DND-41 (cell line): ENCODE data around the gene ZNF142.
A peak's percentile ranks its signal among the peaks of the same experiment; 100 is the strongest.

ENCODE experiments used
- ATAC-seq: fragments of 200-7000 bp; cut with Tn5 transposase; 3 replicates; pipeline ENCODE4 v1.9.1; 2021; ENCODE audit warnings: low read depth; ENCODE audit not compliant: insufficient read depth
- DNase-seq: peaks from one replicate; pipeline ENCODE4 v3.0.0-alpha.2; 2020
- H2AFZ ChIP-seq: 2 replicates; pipeline ENCODE4 v1.6.0; 2012; ENCODE audit warnings: low read depth, low read length
- H3K27ac ChIP-seq: 2 replicates; pipeline ENCODE4 v1.5.1; 2012; ENCODE audit warnings: low read length, inconsistent platforms
- H3K27me3 ChIP-seq: fragments of 200-600 bp; sonication (generic); 2 replicates; pipeline ENCODE4 v1.6.0; 2012; ENCODE audit warnings: low read length, mild to moderate bottlenecking, inconsistent platforms; ENCODE audit not compliant: insufficient read depth, poor library complexity
- H3K36me3 ChIP-seq: 2 replicates; pipeline ENCODE4 v1.5.1; 2012; ENCODE audit warnings: low read length, inconsistent platforms; ENCODE audit not compliant: insufficient read depth
- H3K4me1 ChIP-seq: 2 replicates; pipeline ENCODE4 v1.5.1; 2012; ENCODE audit warnings: mild to moderate bottlenecking, low read length; ENCODE audit not compliant: insufficient read depth
- H3K4me2 ChIP-seq: 2 replicates; pipeline ENCODE4 v1.6.0; 2012; ENCODE audit warnings: mild to moderate bottlenecking, moderate library complexity, low read length, inconsistent platforms; ENCODE audit not compliant: insufficient read depth
- H3K4me3 ChIP-seq, 2 experiments: fragments of 200-600 bp in 1 of 2; shearing (Covaris generic) in 1 of 2; 2 replicates each; pipeline ENCODE4 v1.5.1; 2012 to 2016; ENCODE audit warnings: inconsistent platforms in 2 of 2, low read length in 2 of 2, mild to moderate bottlenecking in 2 of 2, low read depth in 1 of 2, moderate library complexity in 1 of 2
- H3K79me2 ChIP-seq: 2 replicates; pipeline ENCODE4 v1.6.0; 2012; ENCODE audit warnings: low read length, inconsistent platforms; ENCODE audit not compliant: insufficient read depth
- H3K9ac ChIP-seq: 2 replicates; pipeline ENCODE4 v1.6.0; 2012; ENCODE audit warnings: low read depth, mild to moderate bottlenecking, inconsistent platforms, low read length, moderate library complexity
- H3K9me3 ChIP-seq: 2 replicates; pipeline ENCODE4 v1.5.1; 2012; ENCODE audit warnings: low read length, moderate library complexity, mild to moderate bottlenecking, inconsistent platforms; ENCODE audit not compliant: insufficient read depth, severe bottlenecking
- H4K20me1 ChIP-seq: 2 replicates; pipeline ENCODE4 v1.6.0; 2012; ENCODE audit warnings: low read length; ENCODE audit not compliant: insufficient read depth
- EZH2 ChIP-seq: IDR thresholded peaks from 3 replicates; pipeline ENCODE4 v1.6.1; 2012; ENCODE audit warnings: borderline replicate concordance, low read depth, mild to moderate bottlenecking, moderate library complexity, low read length, inconsistent platforms; ENCODE audit not compliant: severe bottlenecking
- TF ChIP-seq, protein P1 (sequence below): IDR thresholded peaks from 2 replicates; pipeline ENCODE4 v1.5.1; 2012; ENCODE audit warnings: borderline replicate concordance, low read length, moderate library complexity, mild to moderate bottlenecking; ENCODE audit not compliant: poor library complexity, severe bottlenecking; ENCODE audit errors: extremely low read depth

The ZNF142 gene, protein sequence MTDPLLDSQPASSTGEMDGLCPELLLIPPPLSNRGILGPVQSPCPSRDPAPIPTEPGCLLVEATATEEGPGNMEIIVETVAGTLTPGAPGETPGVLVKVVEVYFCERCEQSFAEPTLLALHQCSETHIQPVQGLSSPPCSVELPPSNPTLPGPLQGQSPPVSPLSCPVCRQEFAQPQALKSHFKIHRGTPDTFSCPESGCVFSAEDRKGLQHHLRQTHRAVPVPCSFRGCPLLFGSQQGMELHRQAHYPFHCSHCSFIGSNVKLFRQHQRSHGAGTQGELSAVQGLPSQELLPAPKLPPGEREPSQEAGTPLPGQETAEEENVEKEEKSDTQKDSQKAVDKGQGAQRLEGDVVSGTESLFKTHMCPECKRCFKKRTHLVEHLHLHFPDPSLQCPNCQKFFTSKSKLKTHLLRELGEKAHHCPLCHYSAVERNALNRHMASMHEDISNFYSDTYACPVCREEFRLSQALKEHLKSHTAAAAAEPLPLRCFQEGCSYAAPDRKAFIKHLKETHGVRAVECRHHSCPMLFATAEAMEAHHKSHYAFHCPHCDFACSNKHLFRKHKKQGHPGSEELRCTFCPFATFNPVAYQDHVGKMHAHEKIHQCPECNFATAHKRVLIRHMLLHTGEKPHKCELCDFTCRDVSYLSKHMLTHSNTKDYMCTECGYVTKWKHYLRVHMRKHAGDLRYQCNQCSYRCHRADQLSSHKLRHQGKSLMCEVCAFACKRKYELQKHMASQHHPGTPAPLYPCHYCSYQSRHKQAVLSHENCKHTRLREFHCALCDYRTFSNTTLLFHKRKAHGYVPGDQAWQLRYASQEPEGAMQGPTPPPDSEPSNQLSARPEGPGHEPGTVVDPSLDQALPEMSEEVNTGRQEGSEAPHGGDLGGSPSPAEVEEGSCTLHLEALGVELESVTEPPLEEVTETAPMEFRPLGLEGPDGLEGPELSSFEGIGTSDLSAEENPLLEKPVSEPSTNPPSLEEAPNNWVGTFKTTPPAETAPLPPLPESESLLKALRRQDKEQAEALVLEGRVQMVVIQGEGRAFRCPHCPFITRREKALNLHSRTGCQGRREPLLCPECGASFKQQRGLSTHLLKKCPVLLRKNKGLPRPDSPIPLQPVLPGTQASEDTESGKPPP (N-terminal part only)

DNA sequence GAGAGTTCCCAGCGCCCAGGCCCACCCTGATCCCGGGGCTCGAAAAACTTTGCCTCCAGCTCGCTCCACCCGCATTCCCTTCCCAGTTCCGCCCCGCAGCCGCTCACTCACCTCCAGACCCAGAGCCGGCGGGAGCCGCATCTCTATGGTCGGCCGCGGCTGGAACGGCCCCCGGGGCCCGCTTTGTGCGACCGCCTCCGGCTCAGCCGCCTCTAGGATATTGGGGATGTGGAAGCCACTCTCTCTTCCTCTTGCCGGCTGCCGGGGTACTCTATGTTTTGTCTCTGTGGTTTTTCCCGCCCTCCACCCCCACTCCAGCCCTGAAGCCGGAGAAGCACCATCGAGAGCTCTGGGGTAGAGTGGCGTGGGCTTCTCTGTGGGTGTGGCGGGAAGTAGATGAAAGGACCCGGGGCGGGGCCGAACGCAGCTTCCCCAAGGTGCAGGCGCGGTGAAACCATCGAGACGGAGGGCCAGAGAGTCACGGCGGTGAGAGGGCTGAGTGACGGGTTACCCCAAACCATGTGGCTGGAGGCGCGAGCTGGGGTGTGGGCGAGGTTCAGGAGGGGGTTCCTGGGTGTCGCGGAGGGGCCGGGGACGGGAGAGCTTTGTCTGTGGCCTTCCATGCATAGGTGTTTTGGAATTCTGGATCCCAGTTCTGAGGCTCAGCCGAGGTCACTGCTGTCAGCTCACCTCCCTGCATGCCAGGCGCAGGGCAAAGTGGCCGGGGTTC lies at the start of gene ZNF142, which contains the start of gene BCS1L:
ZNF142 (minus strand) TSS at position 366 of the 730 bp plus-strand sequence. CDS start 3,194 bp downstream, outside the sequence.
BCS1L (plus strand) TSS at position 426 of the 730 bp plus-strand sequence. CDS start 1,305 bp downstream, outside the sequence.
- Histone ChIP-seq H3K27me3 (no peaks in the 10 kb centered on the region), H2AFZ (peak within 1 kb of the TSS; percentile 92), H3K36me3 (peaks cover 71% of the 10 kb centered on the region), H3K4me3 (peak within 1 kb of the TSS; percentile 77 to 81), H4K20me1 (no peaks in the 10 kb centered on the region; the same call in none of the 2 replicates), H3K4me2 (peak within 1 kb of the TSS; percentile 94), H3K4me1 (peaks cover 41% of the 10 kb centered on the region), H3K9me3 (no peaks in the 10 kb centered on the region), H3K27ac (peak within 1 kb of the TSS; percentile 74), H3K79me2 (peaks cover 39% of the 10 kb centered on the region), H3K9ac (peak within 1 kb of the TSS; percentile 74)
- ATAC-seq (peak; percentile 97), DNase-seq (peak; percentile 96)
- TF ChIP-seq, protein P1, sequence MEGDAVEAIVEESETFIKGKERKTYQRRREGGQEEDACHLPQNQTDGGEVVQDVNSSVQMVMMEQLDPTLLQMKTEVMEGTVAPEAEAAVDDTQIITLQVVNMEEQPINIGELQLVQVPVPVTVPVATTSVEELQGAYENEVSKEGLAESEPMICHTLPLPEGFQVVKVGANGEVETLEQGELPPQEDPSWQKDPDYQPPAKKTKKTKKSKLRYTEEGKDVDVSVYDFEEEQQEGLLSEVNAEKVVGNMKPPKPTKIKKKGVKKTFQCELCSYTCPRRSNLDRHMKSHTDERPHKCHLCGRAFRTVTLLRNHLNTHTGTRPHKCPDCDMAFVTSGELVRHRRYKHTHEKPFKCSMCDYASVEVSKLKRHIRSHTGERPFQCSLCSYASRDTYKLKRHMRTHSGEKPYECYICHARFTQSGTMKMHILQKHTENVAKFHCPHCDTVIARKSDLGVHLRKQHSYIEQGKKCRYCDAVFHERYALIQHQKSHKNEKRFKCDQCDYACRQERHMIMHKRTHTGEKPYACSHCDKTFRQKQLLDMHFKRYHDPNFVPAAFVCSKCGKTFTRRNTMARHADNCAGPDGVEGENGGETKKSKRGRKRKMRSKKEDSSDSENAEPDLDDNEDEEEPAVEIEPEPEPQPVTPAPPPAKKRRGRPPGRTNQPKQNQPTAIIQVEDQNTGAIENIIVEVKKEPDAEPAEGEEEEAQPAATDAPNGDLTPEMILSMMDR = no peak
- no peak for TF ChIP-seq EZH2

DNA sequence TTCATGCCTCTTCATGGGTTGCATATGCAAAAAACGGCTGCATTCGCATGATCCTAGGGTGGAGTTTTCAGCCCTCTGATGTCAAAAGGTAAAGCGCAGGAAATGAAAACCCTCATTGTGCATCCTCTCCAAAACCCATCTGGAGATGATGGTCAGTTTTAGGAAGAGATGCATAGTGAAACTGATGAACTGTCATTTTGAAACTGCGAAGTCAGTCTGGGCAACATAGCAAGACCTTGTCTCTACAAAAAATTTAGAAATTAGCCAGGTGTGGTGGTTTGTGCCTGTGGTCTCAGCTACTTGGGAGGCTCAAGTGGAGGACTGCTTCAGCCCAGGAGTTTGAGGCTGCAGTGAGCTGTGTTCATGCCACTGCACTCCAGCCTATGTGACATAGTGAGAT lies 48.7 kb upstream of the ZNF142 start:
- Histone ChIP-seq H3K27me3 (no peaks in the 10 kb centered on the region), H3K9me3 (no peaks in the 10 kb centered on the region), H2AFZ (no peak overlapping the region), H3K4me3 (no peak overlapping the region), H4K20me1 (peaks cover 5% of the 10 kb centered on the region; the same call in 1 of the 2 replicates), H3K9ac (no peak overlapping the region), H3K4me2 (no peak overlapping the region), H3K27ac (no peak overlapping the region), H3K36me3 (no peaks in the 10 kb centered on the region; the same call in 1 of the 2 replicates), H3K4me1 (peaks cover 24% of the 10 kb centered on the region), H3K79me2 (peaks cover 24% of the 10 kb centered on the region)
- no peak for ATAC-seq
- no peak for DNase-seq
- no peak for TF ChIP-seq EZH2
- TF ChIP-seq, protein P1 = no peak

DNA sequence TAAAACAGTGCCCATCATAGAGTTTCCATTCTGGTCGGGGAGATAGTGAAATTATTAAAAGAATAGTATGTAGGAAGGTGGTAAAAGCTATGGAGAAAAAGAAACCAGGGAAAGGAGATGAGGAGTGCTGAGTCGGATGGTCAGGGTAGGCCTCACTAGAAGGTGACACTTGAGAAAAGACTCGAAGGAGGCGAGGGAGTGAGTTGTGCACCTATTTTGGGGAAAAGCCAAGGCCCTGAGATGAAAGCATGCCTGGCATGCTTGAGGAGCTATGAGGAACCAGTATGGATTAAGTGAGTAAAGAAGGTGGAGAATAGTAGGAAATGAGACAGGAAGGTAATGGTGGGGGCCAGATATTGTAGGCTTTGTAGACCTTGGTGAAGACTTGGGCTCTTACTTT lies 43.9 kb upstream of the ZNF142 start:
- TF ChIP-seq EZH2 = no peak
- TF ChIP-seq, protein P1 = no peak
- Histone ChIP-seq H4K20me1 (no peaks in the 10 kb centered on the region), H3K36me3 (no peaks in the 10 kb centered on the region; the same call in 1 of the 2 replicates), H3K4me2 (no peak overlapping the region), H3K9ac (no peak overlapping the region), H3K4me1 (no peaks in the 10 kb centered on the region), H3K4me3 (no peak overlapping the region), H3K27me3 (no peaks in the 10 kb centered on the region), H3K79me2 (no peaks in the 10 kb centered on the region), H2AFZ (no peak overlapping the region), H3K9me3 (no peaks in the 10 kb centered on the region), H3K27ac (no peak overlapping the region)
- no peak for ATAC-seq
- DNase-seq = no peak
